SK-N-SH treated with all-trans-retinoic acid at 6 μM for 48 hours (cell line): ENCODE measurements around the gene GPR63.

Experiments used
- ATAC-seq: fragments of 200-7000 bp; cut with Tn5 transposase; 3 replicates; pipeline ENCODE4 v1.9.1; 2020; ENCODE audit warnings: mild to moderate bottlenecking, moderate library complexity
- ARNTL ChIP-seq: fragments of 450-650 bp; formaldehyde crosslinking; IDR thresholded peaks from 2 replicates; pipeline ENCODE4 v1.5.0; 2020; ENCODE audit warnings: low read depth, mild to moderate bottlenecking, moderate library complexity, borderline replicate concordance
- BACH2 ChIP-seq: fragments of 250-450 bp; sonication (Bioruptor Pico); IDR thresholded peaks from 2 replicates; pipeline ENCODE4 v1.9.0; 2021; ENCODE audit warnings: mild to moderate bottlenecking, borderline replicate concordance
- CREB5 ChIP-seq: fragments of 250-450 bp; sonication (Bioruptor Pico); IDR thresholded peaks from 2 replicates; pipeline ENCODE4 v1.5.1; 2020; ENCODE audit warnings: low read depth, mild to moderate bottlenecking, moderate library complexity
- CSRNP3 ChIP-seq: fragments of 250-450 bp; sonication (Bioruptor Pico); IDR thresholded peaks from 2 replicates; pipeline ENCODE4 v1.5.1; 2021; ENCODE audit warnings: mild to moderate bottlenecking, moderate library complexity
- ESRRG ChIP-seq: fragments of 250-450 bp; sonication (Bioruptor Pico); IDR thresholded peaks from 2 replicates; pipeline ENCODE4 v1.6.1; 2021; ENCODE audit warnings: mild to moderate bottlenecking
- GLIS3 ChIP-seq: fragments of 250-450 bp; sonication (Bioruptor Pico); IDR thresholded peaks from 2 replicates; pipeline ENCODE4 v1.5.0; 2020; ENCODE audit warnings: mild to moderate bottlenecking, moderate library complexity
- ISL1 ChIP-seq: fragments of 250-450 bp; sonication (Bioruptor Pico); IDR thresholded peaks from 2 replicates; pipeline ENCODE4 v2.1.2; 2022; ENCODE audit warnings: mild to moderate bottlenecking, moderate library complexity
- OSR1 ChIP-seq: fragments of 250-450 bp; sonication (Bioruptor Pico); IDR thresholded peaks from 2 replicates; pipeline ENCODE4 v1.8.0; 2022; ENCODE audit warnings: moderate library complexity, mild to moderate bottlenecking, inconsistent platforms
- PATZ1 ChIP-seq: fragments of 250-450 bp; sonication (Bioruptor Pico); IDR thresholded peaks from 2 replicates; pipeline ENCODE4 v1.8.0; 2020; ENCODE audit warnings: mild to moderate bottlenecking, moderate library complexity, borderline replicate concordance
- POU6F1 ChIP-seq: fragments of 250-450 bp; sonication (Bioruptor Pico); IDR thresholded peaks from 2 replicates; pipeline ENCODE4 v1.8.0; 2021; ENCODE audit warnings: low read depth, mild to moderate bottlenecking, moderate library complexity, borderline replicate concordance
- PPARA ChIP-seq: fragments of 250-450 bp; sonication (Bioruptor Pico); IDR thresholded peaks from 2 replicates; pipeline ENCODE4 v1.5.0; 2020; ENCODE audit warnings: mild to moderate bottlenecking, borderline replicate concordance
- RARB ChIP-seq: fragments of 250-450 bp; sonication (Bioruptor Pico); IDR thresholded peaks from 2 replicates; pipeline ENCODE4 v1.8.0; 2021; ENCODE audit warnings: mild to moderate bottlenecking, moderate library complexity
- SNAI2 ChIP-seq: fragments of 250-450 bp; sonication (Bioruptor Pico); IDR thresholded peaks from 2 replicates; pipeline ENCODE4 v1.5.0; 2020; ENCODE audit warnings: mild to moderate bottlenecking, moderate library complexity
- TCF4 ChIP-seq: fragments of 250-450 bp; sonication (Bioruptor Pico); IDR thresholded peaks from 2 replicates; pipeline ENCODE4 v1.8.0; 2021; ENCODE audit warnings: mild to moderate bottlenecking, moderate library complexity, borderline replicate concordance
- TSHZ2 ChIP-seq: fragments of 250-450 bp; sonication (Bioruptor Pico); IDR thresholded peaks from 2 replicates; pipeline ENCODE4 v1.5.0; 2020; ENCODE audit warnings: mild to moderate bottlenecking, moderate library complexity
- ZC3H10 ChIP-seq: fragments of 250-450 bp; sonication (Bioruptor Pico); IDR thresholded peaks from 2 replicates; pipeline ENCODE4 v1.5.1; 2021; ENCODE audit warnings: mild to moderate bottlenecking, moderate library complexity
- ZFP30 ChIP-seq: fragments of 450-650 bp; formaldehyde crosslinking; IDR thresholded peaks from 2 replicates; pipeline ENCODE4 v1.5.0; 2022; ENCODE audit warnings: mild to moderate bottlenecking, moderate library complexity
- ZNF565 ChIP-seq: fragments of 450-650 bp; formaldehyde crosslinking; conservative IDR thresholded peaks from 2 replicates; pipeline ENCODE4 v1.5.0; 2020; ENCODE audit warnings: low read depth, mild to moderate bottlenecking, moderate library complexity
- ZNF8 ChIP-seq: fragments of 450-650 bp; formaldehyde crosslinking; IDR thresholded peaks from 2 replicates; pipeline ENCODE4 v1.5.0; 2020; ENCODE audit warnings: mild to moderate bottlenecking, moderate library complexity

GPR63 gene

GRCh38 chr6:96794980-96795379 is 42.3 kb downstream of the GPR63 start:
- peak; percentile 30; the same call in 1 of the 2 replicates for TF ChIP-seq ISL1 (CRISPR knock-in tag)
- TF ChIP-seq ZC3H10 (CRISPR knock-in tag), result no peak
- ATAC-seq, result no peak

- ATAC-seq, result no peak
- TF ChIP-seq RARB (CRISPR knock-in tag) (no peak), BACH2 (CRISPR knock-in tag) (no peak), POU6F1 (CRISPR knock-in tag) (no peak), PPARA (no peak), CSRNP3 (CRISPR knock-in tag) (no peak), TSHZ2 (no peak), TCF4 (CRISPR knock-in tag) (no peak), SNAI2 (CRISPR knock-in tag) (no peak), GLIS3 (no peak), ZNF565 (CRISPR knock-in tag) (no peak), ZC3H10 (CRISPR knock-in tag) (no peak), CREB5 (CRISPR knock-in tag) (no peak)
Observed at GRCh38 chr6:96792561-96793190, 44.6 kb downstream of the GPR63 start.

GRCh38 chr6:96789871-96790270 is 47.4 kb downstream of the GPR63 start:
- no peak for TF ChIP-seq ESRRG (CRISPR knock-in tag)
- TF ChIP-seq SNAI2 (CRISPR knock-in tag), result no peak
- TF ChIP-seq ZNF565 (CRISPR knock-in tag), result no peak
- TF ChIP-seq PATZ1 (CRISPR knock-in tag), result no peak
- no peak for TF ChIP-seq ZFP30 (CRISPR knock-in tag)
- no peak for TF ChIP-seq ZNF8
- ATAC-seq, result no peak

GRCh38 chr6:96787846-96788580 is 49.3 kb downstream of the GPR63 start:
- no peak for ATAC-seq
- no peak for TF ChIP-seq PATZ1 (CRISPR knock-in tag)
- no peak for TF ChIP-seq ARNTL (CRISPR knock-in tag)
- no peak for TF ChIP-seq ZNF8
- TF ChIP-seq OSR1 (CRISPR knock-in tag), result no peak
